Measurements from ENCODE around the gene NUP205.
A peak's percentile ranks its signal among the peaks of the same experiment; 100 is the strongest.
"Not testable (repeated sequence)": the region's sequence is repeated elsewhere in the genome, so short reads cannot be mapped to it uniquely, and the experiment has no call there.

The NUP205 gene

DNA sequence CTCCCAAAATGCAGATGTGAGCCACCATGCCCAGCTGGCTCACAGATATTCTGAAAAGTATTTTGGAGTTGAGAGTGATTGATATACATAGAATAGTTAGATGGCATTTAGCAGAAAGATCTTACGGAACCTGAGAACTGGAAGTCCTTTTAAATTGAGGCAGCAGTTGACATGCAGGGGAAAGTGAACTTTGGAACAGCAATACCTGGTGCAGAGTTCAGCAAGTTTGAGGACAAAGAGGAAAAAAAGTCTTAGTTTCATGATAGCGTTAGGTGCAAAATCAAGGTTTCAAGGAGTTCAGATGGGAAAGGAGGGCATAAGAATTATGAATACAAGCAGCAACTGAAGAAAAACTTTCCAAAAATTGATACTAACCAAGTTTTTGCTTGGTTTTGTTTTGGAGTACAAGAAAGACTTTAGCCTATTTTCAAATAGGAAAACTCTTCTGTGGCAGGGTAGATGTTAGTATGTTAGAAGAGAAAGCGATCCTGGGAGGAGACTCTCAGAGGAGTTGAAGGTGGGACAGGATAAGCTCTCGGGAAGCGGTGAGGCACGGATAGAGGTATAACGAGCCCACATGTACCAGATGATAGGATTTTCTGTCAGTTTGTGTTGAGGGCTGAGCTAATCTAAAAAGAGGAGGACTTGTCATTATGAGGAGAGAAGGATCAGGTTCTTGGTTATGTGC is 76.6 kb downstream of the NUP205 start:
- no peak for DNase-seq

DNA sequence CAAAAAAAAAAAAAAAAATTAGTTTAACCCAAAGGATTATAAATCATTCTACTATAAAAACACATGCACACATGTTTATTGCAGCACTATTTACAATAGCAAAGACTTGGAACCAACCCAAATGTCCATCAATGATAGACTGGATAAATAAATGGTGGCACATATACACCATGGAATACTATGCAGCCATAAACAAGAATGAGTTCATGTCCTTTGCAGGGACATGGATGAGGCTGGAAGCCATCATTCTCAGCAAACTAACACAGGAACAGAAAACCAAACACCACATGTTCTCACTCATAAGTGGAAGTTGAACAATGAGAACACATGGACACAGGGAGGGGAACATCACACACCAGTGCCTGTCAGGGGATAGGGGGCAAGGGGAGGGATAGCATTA is 82.0 kb downstream of the NUP205 start:
- not testable (repeated sequence) for DNase-seq

GRCh38 chr7:135644154-135644553 is 86.4 kb downstream of the NUP205 start:
- DNase-seq, result no peak

- no peak for DNase-seq
These were observed 87.0 kb downstream of the NUP205 start for GRCh38 chr7:135644729-135645128.

- DNase-seq, result no peak
These were observed 87.7 kb downstream of the NUP205 start for GRCh38 chr7:135645296-135645904.

GRCh38 chr7:135647755-135648154 is 90.0 kb downstream of the NUP205 start:
- no peak for DNase-seq

- no peak for DNase-seq
These were observed 90.5 kb downstream of the NUP205 start for GRCh38 chr7:135648235-135648634.

DNA sequence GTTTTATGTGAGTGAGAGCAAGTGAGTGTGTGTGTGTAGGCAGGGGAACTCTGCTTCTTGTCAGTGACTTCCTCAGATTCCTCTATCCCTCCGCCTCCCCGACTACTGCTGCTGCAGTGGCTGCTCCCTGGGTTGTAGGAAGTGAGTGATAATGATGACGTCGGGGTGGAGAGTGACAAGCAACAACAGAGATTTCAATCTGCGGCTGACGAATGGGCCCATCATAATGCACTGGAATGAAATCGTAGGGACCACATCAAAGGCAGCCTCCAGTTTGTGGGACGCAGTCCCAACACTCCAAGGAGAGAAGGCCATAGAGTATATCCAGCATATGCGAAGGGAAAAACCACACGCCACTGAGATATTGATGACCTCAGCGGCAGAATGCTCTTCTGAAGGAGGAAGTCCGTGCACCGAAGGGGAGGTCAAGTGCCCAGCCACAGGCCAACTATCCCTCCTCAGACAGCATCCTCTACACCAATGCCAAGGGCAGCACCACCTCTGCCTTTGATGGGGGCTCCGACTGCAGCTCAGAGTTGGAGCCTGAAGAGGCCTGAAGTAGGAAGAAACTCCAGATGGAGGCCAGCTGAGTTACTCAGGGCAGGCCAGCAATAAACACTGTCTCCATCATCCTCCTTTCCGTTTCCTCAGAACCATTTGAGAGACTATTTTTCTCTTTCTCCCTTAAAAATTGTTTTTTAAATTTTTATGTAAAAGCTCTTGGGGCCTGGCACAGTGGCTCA is 93.3 kb downstream of the NUP205 start:
- no peak for DNase-seq

DNA sequence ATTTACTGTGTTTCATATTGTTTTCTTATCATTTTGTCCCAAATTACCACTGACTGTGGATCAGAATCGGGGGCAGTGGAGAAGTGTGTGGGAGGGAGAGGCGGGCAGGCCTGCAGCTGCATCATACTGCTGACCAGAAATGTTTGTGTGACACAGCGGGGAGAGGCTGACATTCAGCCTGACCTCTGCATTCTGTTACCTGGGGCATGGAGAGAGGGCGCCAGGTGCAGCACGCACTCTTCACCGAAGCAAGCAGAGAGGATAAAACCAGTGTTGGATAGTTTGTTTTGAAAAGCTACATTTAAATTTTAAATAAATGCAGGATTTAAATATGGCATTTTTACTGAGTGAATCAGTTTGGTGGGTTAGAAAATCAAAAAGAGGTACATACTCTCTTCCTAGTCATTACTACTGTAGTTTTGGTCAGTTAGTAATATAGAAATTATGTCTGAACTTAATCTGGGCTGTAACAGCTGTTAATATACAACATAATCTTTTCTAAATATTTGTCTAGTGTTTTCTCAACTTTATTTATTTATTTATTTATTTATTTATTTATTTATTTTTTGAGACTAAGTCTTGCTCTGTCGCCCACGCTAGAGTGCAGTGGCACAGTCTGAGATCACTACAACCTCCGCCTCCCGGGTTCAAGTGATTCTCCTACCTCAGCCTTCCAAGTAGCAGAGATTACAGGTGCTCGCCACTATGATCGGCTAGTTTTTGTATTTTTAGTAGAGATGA is 95.8 kb downstream of the NUP205 start:
- no peak for DNase-seq

GRCh38 chr7:135658564-135658963 is 100.8 kb downstream of the NUP205 start:
- DNase-seq, result no peak

DNA sequence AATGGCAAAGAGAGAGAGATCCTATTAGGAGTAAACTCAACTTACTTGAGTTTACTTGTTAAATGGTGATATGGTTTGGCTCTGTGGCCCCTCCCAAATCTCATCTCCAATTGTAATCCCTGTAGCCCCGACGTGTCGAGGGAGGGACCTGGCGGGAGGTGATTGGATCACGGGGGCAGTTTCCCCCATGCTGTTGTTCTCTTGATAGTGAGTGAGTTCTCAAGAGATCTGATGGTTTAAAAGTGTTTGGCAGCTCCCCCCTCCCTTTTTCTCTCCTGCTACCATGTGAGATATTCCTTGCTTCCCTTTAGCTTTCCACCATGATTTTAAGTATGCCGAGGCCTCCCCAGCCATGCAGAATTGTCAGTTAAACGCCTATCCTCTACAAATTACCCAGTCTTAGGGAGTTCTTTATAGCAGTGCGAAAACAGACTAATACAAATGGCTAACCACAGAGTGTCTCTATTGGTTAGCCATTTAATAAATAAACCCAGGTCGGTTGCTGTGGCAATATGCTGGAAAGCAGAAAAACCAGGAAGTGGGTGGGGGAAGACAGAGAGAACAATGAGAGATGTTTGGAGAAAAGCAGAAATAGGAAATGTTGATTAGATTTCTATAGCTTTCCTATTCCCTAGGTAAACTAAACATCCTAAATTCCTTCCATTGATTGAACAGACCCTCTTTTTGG is 101.6 kb downstream of the NUP205 start:
- DNase-seq, result no peak

DNA sequence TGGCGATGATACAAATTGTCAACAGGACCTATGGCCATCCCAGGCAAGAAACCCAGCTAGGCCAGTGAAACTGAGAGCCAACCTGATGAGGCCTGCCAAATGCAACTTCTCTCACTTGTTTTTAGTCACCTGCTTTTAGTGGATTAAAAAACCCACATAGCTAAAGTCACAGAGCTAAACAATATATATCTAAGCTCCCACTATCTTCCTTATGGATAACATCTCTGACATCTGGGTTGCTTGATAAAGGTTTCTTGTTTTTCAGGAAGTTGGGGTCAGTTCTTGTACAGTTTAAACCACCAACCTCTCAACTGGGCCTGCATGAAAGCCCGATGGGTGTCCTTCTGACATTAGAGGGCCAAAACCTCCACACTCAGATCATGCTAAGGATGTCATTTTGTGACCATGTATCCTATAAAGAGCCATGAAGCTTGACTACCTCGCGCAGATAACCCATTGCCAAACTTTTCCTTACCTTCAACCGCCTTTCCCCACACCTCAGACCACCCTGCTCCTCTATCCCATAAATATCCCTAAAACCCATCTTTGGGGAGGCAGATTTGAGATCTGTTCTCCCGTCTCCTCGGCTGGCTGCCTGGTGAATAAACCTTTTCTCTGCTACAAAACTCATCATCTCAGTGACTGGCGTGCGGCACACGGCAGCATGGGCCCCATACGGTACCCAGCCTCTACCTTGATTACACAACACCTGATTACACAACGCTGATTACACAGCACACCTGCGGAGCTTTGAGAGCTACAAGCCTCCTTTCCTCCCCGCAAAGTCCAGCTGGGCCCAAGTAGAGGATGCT is 103.8 kb downstream of the NUP205 start:
- no peak for DNase-seq

- no peak for DNase-seq
These were observed 104.3 kb downstream of the NUP205 start for GRCh38 chr7:135662123-135662372.

- peak; percentile 96 for DNase-seq
These were observed 104.8 kb downstream of the NUP205 start, which contains the start of gene STMP1 for GRCh38 chr7:135662373-135663114. STMP1 (plus strand) TSS chr7:135662514.

- DNase-seq, result no peak
These were observed 106.4 kb downstream of the NUP205 start for GRCh38 chr7:135664046-135664589.

DNA sequence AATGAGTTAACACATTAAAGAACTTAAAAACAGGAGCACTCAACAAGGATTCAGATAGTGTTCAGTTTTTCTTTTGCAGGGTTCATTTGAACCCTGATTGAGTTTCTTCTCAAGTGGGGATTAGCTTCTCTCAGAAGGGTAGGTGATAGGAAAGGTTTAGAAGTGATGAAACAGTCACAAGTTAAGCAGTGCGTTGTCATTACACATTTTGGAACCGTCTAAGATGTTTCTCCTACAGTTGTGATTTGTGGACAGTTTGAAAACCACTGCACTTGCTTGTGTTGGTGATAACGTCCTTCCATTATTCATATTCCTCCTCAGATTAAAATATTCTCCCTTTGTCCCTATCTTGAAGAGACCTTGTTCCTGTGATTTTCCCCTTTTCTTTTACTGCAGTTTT is 107.3 kb downstream of the NUP205 start:
- no peak for DNase-seq

GRCh38 chr7:135666156-135666555 is 108.4 kb downstream of the NUP205 start:
- DNase-seq, result no peak

GRCh38 chr7:135666846-135667245 is 109.1 kb downstream of the NUP205 start:
- no peak for DNase-seq

DNA sequence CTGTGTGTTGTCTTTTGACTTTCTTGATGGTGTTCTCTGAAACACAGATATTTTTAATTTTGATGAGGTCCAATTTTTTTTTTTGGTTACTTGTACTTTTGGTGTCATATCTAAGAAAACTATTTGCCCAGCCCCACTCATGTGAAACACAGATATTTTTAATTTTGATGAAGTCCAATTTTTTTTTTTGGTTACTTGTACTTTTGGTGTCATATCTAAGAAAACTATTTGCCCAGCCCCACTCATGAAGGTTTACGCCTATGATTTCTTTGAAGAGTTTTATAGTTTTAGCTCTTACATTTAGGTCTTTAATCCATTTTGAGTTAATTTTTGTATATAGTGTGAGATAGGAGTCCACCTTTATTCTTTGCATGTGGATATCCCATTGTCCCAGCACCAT is 109.9 kb downstream of the NUP205 start:
- not testable (repeated sequence) for DNase-seq

- not testable (repeated sequence) for DNase-seq
These were observed 111.2 kb downstream of the NUP205 start for GRCh38 chr7:135668852-135669395.

DNA sequence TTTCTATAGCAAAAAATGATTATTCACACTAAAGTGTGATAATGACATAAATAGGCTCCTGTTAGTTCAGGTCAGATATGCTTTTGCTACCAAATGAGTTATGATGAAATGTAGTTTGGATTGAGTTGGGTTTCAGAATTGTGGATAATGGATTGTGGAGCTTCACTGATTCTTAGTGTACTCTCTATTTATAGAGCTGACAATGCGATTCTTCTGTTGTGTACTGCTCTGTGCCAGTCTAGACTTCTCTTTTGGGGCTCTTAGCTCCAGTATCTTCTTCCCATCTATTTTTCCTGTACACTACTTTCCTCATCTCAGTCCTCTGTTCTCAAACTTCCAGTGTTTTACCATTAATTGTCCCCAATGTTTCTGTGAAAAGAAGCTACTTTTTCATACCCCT is 112.1 kb downstream of the NUP205 start:
- DNase-seq, result no peak

Data from right hindlimb (tissue), 1 donor.